CD4-positive, alpha-beta T cell treated with Interferon alpha-2 for 1 hour (primary cell): ENCODE data around the gene FHIT.

Experiments
- DNase-seq, 2 donors: peaks; one replicate each; pipeline ENCODE4 v3.0.0-alpha.2; 2020 to 2022

Gene FHIT

DNA sequence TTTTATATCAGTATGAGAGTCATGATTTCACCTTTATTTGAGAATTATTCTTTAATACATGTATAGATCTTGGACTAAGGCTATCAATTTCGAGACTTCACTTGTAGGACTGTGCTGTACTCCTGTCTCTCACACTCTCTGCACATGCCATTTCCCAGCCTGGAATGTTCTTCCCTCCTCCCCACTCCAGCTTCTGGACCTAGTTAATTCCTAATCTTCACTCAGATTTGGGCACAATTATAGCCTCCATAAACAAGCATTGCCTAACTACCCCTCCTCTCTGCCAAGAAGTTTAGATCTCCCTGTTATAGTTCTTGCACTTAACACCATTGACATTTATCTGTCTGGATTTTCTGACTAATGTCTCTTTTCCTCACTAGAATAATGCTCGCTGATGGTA lies 88.3 kb downstream of the FHIT start:
- no peak for DNase-seq

DNA sequence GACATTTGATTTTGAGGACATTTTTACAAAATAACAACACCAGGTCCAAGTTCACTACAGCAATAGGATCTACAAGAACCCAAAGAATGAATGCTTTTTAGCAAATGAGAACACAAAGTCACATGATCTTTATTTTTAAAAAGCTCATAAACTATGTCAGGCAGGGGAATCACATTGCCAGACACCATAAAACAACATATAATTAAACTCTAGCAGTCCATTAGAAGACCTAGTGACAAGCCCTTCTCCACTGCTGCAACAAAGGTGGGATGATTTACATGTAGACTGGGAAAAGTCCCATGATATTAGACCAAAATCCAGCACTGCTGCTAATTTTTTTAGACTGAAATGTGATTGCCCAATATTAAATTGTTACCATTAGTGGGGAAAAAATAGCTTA lies 92.6 kb downstream of the FHIT start:
- no peak for DNase-seq

DNA sequence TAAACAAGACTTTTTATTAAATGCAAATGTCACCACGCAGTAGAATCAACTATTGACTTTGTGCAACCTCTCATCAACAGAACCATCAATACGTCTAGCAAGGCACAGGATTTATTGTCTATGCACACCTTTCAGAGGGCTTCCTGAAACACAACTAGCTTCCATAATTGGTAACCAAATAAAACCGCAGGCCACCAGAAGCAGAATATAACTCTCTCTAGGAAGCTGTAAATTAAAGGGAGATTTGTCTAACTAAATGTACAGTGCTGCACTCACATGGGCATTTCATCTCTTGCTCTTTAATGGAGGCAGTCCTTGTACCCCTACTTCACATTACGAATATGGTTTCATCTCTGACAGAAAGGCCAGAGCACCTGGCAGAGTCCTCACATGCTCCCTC lies 93.0 kb downstream of the FHIT start:
- no peak for DNase-seq

DNA sequence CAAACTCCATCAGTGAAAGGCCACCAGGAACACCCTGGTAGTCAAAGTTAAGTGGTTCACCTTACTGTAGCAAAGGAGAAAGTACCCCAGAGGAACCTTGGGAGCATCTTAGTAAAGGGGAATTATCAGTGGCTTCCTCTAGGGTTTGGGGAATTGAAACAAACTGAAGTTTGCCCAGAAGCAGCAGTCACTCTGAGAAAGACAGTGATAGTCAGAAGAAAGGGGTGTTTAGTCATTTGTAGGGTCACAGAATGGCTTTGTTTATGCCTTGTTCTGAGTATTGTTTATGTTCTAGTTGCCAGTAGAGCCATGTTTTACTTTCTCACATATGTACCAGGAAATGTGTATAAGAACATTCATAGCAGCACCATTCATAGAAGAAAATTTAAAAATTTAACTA lies 93.8 kb downstream of the FHIT start:
- DNase-seq: no peak

DNA sequence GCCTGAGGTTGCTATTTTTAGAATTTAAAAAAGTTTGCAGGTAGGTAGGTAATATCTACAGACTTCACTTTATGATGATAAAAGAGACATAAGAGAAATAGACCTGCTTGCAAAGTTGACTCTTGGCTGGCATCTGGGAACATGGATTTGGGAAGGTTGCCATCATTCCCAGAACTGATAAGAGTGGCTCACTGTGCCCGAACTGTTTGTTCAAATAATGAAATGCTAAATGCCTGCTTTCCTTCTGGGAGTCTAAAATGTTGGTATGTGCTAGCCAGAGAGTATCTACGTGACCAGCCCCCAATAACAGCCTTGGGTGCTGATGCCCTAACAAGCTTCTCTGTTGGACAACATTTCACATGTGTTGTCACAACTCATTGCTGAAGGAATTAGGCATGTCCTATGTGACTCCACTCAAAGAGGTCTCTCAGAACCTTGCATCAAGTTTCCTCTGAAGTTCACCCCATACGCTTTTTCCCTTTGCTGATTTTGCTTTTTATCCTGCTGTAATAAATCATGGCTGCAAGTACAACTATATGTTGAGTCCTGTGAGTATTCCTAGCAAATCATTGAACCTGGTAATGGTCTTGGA lies 95.5 kb downstream of the FHIT start:
- no peak for DNase-seq

DNA sequence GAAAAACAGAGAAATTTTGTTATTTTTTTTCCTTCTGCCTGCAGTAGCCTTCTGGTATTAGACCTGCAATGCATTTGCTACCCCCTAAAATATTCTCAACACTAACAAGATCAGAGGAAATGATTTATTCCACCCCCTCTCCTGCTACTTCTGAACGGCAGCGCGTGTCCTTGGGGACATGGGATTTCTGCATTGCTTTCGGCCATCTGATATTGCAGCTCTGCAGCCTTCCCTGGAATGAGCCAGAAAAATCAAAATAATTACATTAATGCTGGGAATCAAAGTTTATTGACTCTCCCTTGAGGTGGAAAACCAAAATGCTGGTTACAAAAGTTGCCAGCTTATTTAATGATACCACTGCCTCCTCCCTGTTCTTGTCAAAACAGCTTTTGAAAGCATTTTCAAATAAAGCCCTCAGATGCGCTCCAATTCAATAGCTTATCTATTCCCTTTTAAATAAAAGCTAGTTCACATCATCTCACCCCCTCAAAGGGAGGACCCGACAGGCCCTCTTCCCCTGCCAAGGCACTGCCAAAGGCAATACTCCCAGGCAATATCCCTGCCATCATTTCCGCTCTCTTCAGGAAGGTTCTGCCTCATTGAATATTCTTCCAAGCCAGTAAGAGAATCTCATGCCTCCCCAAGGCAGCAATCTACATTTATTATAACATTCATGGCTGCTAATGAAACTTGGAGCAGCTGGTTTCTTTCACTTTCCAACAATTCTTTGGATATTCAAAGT lies 96.6 kb downstream of the FHIT start:
- DNase-seq: no peak

DNA sequence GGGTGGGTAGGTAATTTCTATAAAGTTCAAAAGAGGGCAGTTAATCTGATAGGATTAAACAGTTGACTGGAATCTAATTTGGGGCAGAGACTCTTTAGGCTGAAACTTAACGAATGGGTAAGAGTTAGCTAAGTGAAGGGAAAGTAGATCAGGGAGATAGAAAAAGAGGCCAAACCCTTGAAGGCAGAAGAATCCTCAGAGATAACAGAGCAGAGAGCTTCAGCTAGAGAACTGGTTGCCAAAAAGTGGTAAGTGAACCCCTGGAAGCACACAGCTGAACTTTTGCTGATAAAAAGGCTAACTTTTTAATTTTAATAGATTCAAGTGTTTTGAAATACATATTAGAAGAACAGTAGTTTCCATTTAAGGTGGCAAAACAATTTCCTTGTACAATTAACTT lies 99.2 kb downstream of the FHIT start:
- no peak for DNase-seq

DNA sequence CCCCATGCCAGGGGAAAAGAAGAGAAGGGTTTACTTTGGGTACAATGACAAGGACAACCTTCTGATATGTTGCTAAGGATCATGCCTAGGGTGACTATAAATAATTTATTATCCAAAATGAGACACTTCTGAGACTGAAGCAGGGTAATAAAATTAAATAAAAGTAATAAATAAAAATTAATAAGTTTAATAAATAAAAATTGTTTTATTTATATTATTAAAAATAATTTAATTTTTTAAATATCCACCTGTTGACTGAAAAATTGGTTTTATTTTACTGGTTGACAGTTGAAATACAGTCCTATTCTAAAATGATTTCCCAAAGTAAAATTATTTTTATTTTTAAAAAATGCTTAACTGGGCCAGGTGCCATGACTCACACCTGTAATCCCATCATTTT lies 102.0 kb downstream of the FHIT start:
- DNase-seq: no peak

DNA sequence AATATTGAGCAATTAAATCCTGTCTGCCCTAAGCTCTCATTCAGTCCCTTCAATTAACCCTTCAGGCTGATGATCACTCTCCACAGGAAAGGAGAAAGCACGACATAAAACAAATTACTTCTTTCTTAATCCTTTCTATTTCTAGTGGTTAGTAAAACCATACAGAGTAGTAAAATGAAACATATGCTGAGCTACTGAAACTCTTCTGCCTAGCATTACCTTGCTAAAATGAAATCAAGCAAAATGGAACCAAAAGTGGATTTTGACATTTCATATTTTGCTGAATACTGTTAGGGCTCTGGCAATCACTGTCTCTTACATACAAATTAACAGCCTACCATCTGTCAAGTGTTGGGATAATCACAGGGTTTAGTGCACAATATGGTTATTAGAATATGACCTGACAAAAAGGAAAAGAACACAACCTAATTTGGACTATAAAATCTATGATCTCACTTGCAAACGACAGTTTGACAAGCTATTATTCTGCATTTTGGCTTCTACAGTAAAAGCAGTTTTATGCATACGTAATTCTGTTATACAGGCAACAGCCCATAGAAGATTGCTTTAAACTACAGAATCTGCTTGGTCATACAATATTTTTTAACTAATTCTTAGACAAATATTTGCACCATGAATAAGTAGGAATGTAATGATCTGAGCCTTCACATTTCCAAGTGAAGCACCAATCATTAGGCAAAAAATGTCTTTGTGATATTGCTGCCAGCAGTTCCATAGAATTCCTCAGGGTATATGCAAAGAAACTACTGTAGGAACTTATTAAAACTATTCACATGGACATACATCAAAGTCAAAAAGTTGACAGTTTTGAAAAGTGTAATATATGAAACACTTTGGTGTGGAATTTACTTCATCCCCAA lies 105.0 kb downstream of the FHIT start:
- no peak for DNase-seq

DNA sequence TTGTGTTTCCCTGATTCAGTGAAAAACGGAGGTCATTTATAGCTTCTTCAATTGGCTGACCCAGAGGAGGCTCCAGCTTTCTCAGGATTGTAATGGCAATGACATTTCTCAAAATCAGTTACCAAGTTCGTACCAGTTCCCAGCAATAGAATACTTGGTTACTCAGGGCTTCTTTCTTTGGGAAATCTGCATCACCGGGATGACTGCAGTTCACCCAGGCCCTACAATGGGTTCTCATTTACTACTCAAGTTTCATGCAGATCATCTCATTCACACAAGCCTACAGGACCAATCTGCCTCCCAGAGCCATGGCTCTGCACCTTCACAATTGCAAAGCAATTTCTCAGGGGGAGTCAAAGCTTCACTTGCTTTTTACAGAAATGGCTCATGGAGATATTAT lies 109.6 kb downstream of the FHIT start:
- no peak for DNase-seq

DNA sequence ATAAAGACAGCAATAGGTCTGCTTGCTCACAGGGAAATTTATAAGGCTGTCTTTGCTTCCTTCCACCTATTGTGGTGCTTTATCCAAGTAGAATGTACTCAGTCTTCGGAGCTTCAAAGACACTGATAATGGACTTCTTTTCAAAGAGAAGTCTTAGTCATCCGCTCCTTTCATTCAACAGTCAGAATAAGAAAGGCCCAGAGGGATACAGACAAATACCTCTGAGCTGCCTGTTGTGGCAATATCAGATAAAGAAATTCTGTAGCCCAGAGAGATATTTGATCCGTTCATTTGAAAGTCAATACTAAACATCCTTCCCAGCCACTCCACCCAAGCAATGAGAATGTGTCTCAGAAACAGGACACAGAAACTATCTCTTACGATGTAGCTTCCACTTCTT lies 110.0 kb downstream of the FHIT start:
- no peak for DNase-seq

DNA sequence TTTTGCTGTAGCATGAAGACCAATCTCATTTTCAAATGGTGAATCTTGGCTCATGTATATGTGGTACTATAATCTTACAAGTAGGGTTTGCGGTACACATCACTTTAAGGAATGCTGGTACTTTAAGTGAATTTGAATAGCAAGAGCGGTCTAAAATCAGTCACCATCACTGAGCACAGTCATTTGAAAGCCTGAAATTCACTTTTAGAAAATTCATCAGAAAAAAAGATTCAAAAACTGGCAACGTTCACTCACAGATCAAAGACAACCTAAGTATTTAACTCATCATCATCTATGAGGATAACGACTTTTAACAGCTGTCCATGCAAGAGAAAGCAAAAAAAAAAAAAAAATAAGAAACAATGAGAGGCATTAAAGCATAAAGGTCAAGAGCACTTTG lies 111.6 kb downstream of the FHIT start:
- no peak for DNase-seq

DNA sequence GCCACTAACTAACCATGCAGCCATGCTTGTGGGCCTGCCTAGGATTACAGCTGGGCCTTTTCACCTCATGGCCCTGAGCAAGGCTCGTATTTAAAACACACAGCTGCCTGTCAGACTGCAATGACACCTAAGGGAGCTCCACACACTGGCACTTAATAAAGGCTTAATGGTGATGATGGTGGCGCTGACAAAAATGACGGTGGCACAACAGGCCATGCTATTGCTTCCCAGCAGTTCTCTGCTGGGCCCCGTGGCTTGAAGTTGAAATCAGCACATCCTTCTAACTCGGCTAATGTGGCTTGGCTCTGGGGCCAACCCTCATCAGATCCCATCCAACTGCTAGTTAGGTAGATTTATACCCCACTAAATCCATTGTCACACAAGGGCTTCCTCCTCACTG lies 112.9 kb downstream of the FHIT start:
- no peak for DNase-seq

DNA sequence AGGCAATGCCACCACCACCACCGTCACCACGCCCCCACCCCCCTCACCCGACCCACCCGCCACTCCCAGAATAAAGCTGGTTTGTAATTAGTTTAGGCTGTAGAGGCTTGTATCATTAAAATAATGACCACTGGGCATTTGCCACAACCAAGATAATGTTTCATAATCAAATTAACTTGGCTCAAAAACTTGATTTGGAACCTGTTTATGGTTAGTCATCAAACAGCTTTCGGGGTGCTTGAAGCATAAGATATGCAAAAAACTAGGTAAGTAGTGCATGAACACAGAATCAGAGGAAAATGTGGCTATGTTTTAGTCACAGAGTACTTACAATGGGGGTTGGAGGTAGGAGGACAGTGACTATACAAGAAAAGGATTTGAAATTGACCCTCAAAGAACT lies 115.1 kb downstream of the FHIT start:
- DNase-seq: no peak

DNA sequence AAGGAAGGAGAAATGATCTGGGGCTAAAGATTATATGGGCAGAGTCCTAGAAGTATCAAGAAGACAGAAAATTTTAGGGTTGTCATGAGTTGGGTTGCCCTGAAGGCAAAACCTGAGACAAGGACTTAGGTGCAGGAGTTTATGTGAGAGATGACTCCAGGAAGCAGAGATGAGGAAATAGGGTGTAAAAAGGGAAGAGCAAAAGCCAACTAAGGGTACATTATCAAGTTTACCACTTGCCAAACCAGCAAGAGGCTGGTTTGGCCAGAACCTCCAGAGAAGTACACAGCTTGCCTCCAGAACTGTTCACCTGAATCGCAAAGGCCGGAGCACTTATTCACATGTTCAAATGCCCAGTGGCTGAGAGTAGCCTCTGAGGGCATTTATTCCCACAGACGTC lies 116.7 kb downstream of the FHIT start:
- no peak for DNase-seq

DNA sequence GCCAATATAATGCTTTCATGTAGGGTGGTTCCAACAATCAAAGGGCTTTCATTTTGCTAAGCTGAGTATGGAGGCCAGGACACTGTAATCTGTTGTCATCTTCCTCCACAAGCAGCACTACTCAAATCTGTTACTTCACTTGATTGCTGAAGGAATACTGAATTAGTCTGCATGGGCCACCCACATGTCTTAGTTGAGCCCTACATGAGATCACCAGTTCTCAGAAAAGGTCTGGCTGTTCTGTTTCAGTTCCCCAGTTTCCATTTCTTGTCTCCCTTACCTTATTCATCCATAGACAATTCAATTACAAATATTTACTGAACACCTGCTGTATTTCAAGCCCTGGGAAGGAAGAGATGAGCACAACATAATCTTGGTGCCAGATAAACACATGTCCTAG lies 119.2 kb downstream of the FHIT start:
- no peak for DNase-seq

DNA sequence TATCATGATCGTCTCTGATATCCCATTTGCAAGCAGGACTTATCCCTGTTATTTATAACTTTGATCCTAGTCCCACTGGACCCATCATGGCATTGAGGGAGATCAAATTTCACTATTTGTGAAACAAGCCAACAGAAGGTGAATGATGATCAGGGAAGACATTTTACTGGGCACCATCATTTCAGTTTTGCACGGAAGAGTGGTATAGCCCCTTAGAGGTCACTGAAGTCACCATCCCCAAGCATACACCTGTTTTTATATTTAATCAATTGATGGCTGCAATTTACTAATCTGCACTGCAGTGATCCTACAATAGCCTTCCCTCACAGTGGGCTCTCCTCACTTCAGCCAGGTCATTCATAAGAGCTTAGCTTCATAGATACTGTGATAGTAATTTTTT lies 132.4 kb downstream of the FHIT start:
- no peak for DNase-seq

DNA sequence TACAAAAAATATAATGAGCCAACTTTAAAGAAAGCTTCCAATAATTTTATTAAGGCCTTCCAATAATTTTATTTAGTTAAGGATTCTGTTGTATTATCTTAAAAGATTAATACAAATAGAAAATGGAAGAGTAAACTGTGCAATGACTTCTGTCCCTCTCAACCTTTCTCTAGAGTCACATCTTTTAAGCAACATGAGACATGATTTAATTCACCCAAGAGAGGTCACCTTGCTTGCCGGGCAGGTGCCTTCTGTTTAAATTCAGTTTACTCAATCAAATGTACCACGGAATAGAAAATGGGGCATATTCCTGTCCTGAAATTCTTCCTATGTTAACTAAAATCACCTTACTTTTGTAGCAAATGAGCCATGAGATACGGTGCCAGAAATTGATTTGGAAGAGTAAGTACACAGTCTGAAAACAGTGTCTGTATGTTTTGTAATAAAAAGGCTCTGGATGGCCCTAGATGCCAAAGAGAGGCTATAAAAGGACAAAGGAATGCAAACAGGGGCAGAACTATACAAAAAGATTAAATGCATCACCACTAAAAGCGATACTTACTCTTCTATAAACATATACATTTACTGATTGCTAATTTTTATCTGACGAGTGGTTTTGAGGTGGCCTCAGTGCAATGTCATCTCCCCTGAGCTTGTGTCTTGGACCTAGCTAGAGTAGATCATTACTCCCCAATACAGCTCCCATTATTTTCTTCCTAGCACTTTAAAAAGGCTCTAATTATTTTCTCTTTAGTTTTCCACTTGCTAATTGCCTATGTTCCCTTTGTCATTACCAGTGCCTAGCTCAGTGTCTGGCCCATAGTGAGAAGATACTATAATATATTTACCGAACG lies 134.0 kb downstream of the FHIT start:
- no peak for DNase-seq

DNA sequence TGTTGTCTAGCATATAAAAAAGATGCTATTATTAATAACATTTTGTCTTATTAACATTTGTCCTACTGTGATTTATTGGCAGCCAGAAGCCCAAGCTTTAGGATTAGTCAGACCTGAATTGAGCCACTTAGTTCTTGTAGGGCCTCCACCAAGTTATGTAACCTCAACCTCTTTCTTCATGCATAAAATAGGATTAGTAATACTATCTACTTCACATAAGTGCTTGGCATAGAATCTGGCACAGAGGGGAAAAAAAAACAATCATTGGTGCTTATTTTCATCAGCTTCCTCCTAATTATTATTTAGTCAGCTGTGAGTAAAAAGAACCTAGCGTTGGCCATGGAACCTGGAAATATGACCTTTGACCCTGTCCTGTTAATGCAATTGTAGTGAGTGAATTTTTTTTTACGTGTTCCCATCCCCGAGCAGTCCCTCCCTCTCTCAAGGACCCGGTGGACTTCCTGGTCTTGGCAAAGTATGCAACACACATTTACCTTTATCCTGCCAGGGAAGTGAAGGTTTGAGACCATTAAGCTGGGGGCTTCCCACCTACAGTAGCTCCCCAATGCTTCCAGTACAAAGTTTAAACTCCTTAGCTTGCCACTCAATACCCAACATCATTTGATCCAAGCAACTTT lies 136.8 kb downstream of the FHIT start:
- DNase-seq: no peak

DNA sequence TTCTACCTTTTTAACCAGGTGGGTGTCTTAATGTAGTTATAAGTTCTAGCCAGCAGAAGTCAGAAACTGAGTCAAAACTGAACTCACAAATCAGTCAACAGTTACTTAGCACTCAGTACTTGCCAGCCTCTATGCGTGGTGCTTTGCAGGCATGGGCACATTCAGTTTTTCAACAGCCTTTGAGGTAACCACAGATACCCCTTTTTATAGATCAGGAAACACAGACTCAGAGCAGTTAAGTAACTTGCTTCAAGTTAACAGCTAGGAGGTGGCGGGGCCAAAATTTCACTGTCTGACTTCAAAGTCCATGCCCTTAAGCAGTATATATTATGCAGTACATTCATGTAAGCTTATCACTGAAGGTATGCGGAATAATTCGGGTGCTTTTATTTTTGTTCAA lies 139.4 kb downstream of the FHIT start:
- DNase-seq: no peak

DNA sequence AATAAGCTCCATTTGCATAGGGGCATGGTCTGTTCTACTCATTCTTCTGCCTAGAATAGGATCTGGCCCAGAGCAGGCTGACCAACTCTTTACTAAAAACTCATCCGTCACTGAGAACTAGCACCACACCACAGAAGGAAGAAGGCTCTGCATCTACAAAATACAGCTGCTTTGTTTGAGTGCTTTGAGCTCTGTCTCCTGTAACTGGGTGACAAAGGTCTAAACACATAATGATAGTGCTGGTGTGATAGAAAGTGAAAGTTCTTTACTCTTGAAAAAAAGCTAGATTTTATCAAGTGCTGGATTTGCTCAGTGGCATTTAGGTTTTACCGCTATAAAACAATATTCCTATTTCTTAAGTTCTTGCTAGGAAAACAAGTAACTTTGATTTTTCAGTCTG lies 140.7 kb downstream of the FHIT start:
- DNase-seq: no peak

DNA sequence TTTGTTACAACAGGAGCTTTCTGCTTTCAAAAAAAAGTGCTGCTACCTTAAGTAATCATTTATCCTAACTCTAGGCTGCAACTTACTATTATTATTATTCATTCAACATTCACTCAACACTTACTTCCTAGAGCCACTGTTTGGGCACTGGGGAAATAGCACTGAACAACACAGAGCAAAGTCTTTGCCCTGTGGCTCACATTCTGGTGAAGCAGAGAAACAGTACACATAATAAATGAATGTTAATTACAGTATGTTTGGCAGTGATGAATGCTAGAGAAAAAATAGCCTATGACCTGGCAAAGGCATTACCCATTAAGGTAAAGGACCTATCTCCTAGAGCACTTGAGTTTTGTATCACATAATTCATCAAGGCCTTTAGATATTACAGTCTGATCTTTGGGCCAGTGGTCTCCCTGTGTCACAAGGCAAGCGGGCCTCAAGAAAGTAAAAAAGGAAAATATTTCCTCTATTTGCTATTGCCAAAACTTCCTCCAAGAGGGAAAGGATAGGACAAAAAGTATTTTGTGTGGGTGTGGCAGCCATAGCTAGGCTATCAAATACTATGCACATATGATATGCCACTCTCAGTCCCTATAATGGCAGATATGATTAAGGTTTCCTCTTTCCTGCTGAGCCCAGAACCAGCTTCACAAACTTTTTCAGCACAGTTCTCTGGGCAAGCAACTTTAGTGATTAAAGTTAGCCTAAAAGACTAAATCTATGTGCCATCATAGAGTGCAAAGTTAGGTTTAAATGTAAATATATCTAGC lies 142.8 kb downstream of the FHIT start:
- DNase-seq: no peak
